RWPE1 (cell line): ENCODE data around the gene ADCY4.

Source experiments
- CTCF ChIA-PET: fragments of 350-600 bp; sonication (Branson Sonifier 250); formaldehyde crosslinking; extraction: SDS; loops from one replicate; lab custom pipeline; 2021; lab: Yijun Ruan, JAX
- POLR2A ChIA-PET: fragments of 400-600 bp; formaldehyde crosslinking; extraction: SDS; loops from one replicate; lab custom pipeline; 2020; ENCODE audit warnings: antibody characterized with exemption; ENCODE audit not compliant: low non-redundant PET; lab: Yijun Ruan, JAX
- DNase-seq: peaks from one replicate; pipeline ENCODE4 v3.0.0; 2012; ENCODE audit warnings: low spot score
- H3K27ac ChIP-seq: fragments of 450-650 bp; 2 replicates; pipeline ENCODE4 v1.5.1; 2017
- CTCF ChIP-seq: fragments of 450-650 bp; conservative IDR thresholded peaks from 2 replicates; pipeline ENCODE4 v1.5.1; 2017; ENCODE audit warnings: low read depth, mild to moderate bottlenecking

ADCY4 gene

DNA sequence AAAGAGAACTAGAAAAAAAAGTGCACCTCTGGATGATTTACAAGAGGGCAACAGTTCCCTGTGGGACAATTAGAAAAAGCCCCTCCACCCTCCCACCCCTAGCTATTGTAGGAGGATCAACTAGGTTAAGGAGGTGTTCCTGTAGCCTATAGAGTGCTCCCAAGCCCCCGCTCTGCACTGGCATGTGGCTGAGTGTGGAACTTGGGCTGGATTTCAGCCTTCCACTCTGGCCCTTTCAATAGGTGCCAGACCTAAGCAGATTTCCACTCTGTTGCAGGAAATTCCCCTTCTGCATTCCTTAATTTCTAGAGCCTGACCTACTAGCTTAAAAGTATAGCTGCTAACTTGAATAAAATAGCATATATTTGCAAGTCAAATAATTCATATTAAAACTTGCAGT lies 35.9 kb upstream of the ADCY4 start:
- no peak for TF ChIP-seq CTCF
- no peak overlapping the region for H3K27ac ChIP-seq
- CTCF ChIA-PET = interaction anchor here (0.6 kb wide), 1 partner anchor 41 kb away, joined by 3 read pairs; no protein-coding TSS in a partner anchor
- DNase-seq = no peak
- POLR2A ChIA-PET = no interaction called here

DNA sequence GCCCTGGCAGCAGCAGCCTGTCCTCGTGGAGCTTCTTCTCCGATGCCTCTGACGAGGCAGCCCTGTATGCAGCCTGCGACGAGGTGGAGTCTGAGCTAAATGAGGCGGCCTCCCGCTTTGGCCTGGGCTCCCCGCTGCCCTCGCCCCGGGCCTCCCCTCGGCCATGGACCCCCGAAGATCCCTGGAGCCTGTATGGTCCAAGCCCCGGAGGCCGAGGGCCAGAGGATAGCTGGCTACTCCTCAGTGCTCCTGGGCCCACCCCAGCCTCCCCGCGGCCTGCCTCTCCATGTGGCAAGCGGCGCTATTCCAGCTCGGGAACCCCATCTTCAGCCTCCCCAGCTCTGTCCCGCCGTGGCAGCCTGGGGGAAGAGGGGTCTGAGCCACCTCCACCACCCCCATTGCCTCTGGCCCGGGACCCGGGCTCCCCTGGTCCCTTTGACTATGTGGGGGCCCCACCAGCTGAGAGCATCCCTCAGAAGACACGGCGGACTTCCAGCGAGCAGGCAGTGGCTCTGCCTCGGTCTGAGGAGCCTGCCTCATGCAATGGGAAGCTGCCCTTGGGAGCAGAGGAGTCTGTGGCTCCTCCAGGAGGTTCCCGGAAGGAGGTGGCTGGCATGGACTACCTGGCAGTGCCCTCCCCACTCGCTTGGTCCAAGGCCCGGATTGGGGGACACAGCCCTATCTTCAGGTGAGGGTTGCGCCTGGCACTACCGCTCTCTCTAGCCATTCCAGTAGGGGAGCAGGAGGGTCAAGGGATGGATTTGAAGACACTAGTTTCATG lies 35.2 kb upstream of the ADCY4 start:
- no peak overlapping the region for H3K27ac ChIP-seq
- CTCF ChIA-PET = interaction anchor here (0.8 kb wide), 1 partner anchor 36 kb away, joined by 3 read pairs; no protein-coding TSS in a partner anchor
- POLR2A ChIA-PET = no interaction called here
- no peak for TF ChIP-seq CTCF
- no peak for DNase-seq

GRCh38 chr14:24369463-24369862 lies 34.6 kb upstream of the ADCY4 start:
- no peak for TF ChIP-seq CTCF
- H3K27ac ChIP-seq = no peak overlapping the region
- CTCF ChIA-PET = interaction anchor here (0.8 kb wide), 1 partner anchor 36 kb away, joined by 3 read pairs; no protein-coding TSS in a partner anchor
- DNase-seq = no peak
- POLR2A ChIA-PET = no interaction called here

GRCh38 chr14:24368562-24369252 lies 33.8 kb upstream of the ADCY4 start:
- CTCF ChIA-PET = no interaction called here
- no peak overlapping the region for H3K27ac ChIP-seq

GRCh38 chr14:24368212-24368561 lies 33.3 kb upstream of the ADCY4 start:
- no peak for DNase-seq
- H3K27ac ChIP-seq = no peak overlapping the region
- TF ChIP-seq CTCF = no peak
- ChIA-PET CTCF (no interaction called here), POLR2A (no interaction called here)

More at GRCh38 chr14:24368562-24369252, 33.8 kb upstream of the ADCY4 start:
- POLR2A ChIA-PET = no interaction called here
- DNase-seq = no peak
- no peak for TF ChIP-seq CTCF

DNA sequence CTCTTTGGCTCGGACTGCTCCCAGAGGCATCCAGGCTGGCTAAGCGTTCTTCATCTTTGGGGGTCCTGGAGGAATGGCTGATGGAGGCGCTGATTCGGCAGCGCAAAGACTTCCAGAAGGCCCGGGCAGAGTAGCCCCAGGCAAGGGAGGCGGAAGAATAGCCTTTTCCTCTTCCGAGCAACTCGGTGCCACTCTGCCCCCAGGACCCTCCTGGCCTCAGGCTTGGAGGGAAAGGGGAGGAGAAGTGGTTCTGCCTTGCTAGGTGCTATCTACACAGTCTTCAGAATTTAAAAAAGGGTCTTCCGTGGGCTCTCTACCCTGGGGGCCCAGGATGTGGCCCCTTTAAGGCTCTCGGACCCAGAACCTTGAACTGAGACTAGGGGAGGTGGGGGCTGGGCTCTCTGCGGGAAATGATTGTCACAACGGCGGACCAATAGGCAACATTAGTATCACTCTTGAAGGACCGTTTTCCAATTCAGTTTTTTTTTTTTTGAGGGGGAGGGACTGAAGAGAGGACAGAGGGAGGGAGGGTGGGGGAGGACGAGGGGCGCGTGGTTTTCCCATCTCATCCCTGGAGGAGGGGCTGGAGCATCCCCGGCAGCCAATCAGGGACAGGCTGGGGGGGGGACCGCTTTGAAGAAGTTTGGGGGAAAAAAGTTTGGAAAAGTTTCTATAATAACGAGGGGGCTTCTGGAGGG lies 32.8 kb upstream of the ADCY4 start, which contains the start of gene NFATC4:
Gene NFATC4 (plus strand): TSS at position 671 of the 698 bp plus-strand sequence. CDS start 157 bp downstream, outside the sequence.
- no peak for TF ChIP-seq CTCF
- POLR2A ChIA-PET = no interaction called here

More for the DNA sequence above, 32.8 kb upstream of the ADCY4 start, which contains the start of gene NFATC4:
- H3K27ac ChIP-seq = no peak within 1 kb of the TSS; the same call in 1 of the 2 replicates
- DNase-seq = no peak
- CTCF ChIA-PET = no interaction called here
